Measurements from ENCODE around the gene TTC6.

TTC6 gene

GRCh38 chr14:37585101-37585511, 10.3 kb upstream of the TTC6 start:
- DNase-seq (ENCODE audit: low spot score), result no peak

GRCh38 chr14:37585971-37586796, 9.2 kb upstream of the TTC6 start:
- DNase-seq (ENCODE audit: low spot score), result no peak

GRCh38 chr14:37586797-37587130, 8.7 kb upstream of the TTC6 start:
- DNase-seq (ENCODE audit: low spot score), result no peak

- DNase-seq (ENCODE audit: low spot score), result no peak
These were observed 8.2 kb upstream of the TTC6 start for GRCh38 chr14:37587131-37587803.

GRCh38 chr14:37587881-37588666, 7.4 kb upstream of the TTC6 start:
- DNase-seq (ENCODE audit: low spot score), result no peak

GRCh38 chr14:37588667-37588955, 6.8 kb upstream of the TTC6 start:
- no peak for DNase-seq (ENCODE audit: low spot score)

- DNase-seq (ENCODE audit: low spot score), result no peak
These were observed 6.3 kb upstream of the TTC6 start for GRCh38 chr14:37588956-37589714.

- no peak for DNase-seq (ENCODE audit: low spot score)
These were observed 5.6 kb upstream of the TTC6 start for GRCh38 chr14:37589715-37590427.

- no peak for DNase-seq (ENCODE audit: low spot score)
These were observed 4.8 kb upstream of the TTC6 start for GRCh38 chr14:37590428-37591139.

- no peak for DNase-seq (ENCODE audit: low spot score)
These were observed 4.0 kb upstream of the TTC6 start for GRCh38 chr14:37591311-37591940.

GRCh38 chr14:37591941-37592481, 3.4 kb upstream of the TTC6 start:
- no peak for DNase-seq (ENCODE audit: low spot score)

- no peak for DNase-seq (ENCODE audit: low spot score)
These were observed 2.7 kb upstream of the TTC6 start for GRCh38 chr14:37592482-37593408.

GRCh38 chr14:37593511-37594237, 1.8 kb upstream of the TTC6 start:
- DNase-seq (ENCODE audit: low spot score), result no peak

GRCh38 chr14:37594238-37594970, 1.0 kb upstream of the TTC6 start:
- peak; percentile 86 for DNase-seq (ENCODE audit: low spot score)

- no peak for DNase-seq (ENCODE audit: low spot score)
These were observed 586 bp downstream of the TTC6 start for GRCh38 chr14:37595809-37596621.

GRCh38 chr14:37596790-37597472, 1.5 kb downstream of the TTC6 start:
- DNase-seq (ENCODE audit: low spot score), result no peak
